NOMO-1 treated with dmso at 0.1 percent for 144 hours (cell line): Measurements from ENCODE around the gene MYO9A.
"Not testable (repeated sequence)": the region's sequence is repeated elsewhere in the genome, so short reads cannot be mapped to it uniquely, and the experiment has no call there.

Source experiments
- DNase-seq: peaks from one replicate; lab custom pipeline; 2025; ENCODE audit not compliant: unreplicated experiment; lab: John Stamatoyannopoulos, UW

Gene MYO9A

GRCh38 chr15:71883447-71883846 lies 234.5 kb downstream of the MYO9A start:
- DNase-seq = no peak

DNA sequence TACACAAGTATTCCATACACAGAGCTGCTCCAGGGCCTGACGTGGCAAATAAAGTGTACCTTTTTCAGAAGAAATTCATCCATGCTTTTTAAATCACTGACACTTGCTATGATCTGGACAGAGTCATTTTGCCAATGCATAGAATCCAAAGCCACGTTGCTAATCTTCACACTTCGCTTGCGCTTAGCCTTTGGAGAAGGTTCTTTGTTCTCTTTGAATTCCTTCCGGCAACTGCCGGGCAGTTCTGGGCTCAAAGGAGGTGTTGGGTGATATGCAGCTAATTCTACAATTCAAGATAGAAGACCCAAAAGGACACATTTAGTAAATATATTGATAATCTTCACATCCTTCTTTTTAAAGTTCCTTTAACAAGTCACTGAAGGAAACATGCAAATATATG lies 237.7 kb downstream of the MYO9A start:
- no peak for DNase-seq

DNA sequence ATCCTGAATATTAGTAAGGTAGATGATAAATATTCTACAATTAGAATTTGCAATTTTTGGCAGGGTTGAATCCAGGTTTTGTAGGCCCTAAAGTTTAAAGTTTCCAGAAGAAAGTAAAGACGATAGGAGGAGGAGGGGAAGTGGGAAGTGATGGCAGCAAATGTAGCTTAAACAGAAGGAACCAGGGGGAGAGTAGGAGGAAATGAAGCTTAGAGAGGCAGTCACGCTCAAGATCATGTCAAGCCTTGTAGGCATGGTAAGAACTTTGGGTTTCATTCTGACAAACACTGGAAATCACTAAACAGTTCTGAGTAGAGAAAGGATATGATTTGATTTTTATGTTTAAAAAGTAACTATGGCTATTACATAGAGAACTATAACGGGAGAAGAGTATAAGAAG lies 243.7 kb downstream of the MYO9A start:
- no peak for DNase-seq

DNA sequence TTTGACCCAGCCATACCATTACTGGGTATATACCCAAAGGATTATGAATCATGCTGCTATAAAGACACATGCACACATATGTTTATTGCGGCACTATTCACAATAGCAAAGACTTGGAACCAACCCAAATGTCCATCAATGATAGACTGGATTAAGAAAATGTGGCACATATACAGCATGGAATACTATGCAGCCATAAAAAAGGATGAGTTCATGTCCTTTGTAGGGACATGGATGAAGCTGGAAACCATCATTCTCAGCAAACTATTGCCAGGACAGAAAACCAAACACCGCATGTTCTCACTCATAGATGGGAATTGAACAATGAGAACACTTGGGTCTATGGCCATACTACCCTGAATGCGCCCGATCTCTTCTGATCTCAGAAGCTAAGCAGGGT lies 259.7 kb downstream of the MYO9A start:
- DNase-seq = not testable (repeated sequence)

DNA sequence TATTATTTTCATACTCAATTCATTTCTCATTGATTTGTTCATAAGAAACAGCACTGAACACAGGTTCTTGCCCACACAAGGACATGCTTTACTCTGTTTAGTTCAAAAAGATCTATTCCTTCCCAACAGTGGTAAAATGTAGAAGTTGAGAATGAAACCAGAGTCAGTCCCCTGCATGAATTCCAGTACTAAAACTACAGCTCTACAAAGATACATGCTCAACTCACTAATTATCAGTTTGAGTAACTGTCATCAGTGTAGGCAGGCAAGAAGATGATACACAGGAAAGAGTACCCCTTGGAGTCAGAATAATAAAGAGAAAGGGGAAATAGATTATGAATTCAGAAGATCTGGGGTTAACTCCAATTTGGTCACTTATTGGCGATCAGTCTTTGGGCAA lies 264.4 kb downstream of the MYO9A start:
- no peak for DNase-seq

- no peak for DNase-seq
These were observed 273.0 kb downstream of the MYO9A start for GRCh38 chr15:71844916-71845315.

GRCh38 chr15:71841563-71841962 lies 276.4 kb downstream of the MYO9A start:
- no peak for DNase-seq

DNA sequence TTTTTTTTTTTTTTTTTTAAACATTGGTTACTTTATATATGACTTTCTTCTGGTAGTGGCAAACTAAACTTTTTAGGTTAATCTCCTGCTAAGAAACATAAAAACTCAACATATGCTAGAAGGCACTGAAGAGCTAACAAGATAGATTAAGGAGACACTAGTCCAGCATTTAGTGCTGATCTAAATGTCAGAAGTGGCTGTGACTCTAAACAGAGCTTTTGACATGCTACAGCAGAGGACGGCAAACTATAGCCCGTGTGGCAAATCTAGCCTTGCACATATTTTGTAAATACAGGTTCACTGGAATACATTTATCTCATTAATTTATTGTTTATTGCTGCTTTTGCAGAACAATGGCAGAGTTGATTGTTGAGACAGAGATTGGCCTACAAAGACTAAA lies 287.0 kb downstream of the MYO9A start:
- no peak for DNase-seq

GRCh38 chr15:71826196-71826595 lies 291.8 kb downstream of the MYO9A start:
- no peak for DNase-seq

DNA sequence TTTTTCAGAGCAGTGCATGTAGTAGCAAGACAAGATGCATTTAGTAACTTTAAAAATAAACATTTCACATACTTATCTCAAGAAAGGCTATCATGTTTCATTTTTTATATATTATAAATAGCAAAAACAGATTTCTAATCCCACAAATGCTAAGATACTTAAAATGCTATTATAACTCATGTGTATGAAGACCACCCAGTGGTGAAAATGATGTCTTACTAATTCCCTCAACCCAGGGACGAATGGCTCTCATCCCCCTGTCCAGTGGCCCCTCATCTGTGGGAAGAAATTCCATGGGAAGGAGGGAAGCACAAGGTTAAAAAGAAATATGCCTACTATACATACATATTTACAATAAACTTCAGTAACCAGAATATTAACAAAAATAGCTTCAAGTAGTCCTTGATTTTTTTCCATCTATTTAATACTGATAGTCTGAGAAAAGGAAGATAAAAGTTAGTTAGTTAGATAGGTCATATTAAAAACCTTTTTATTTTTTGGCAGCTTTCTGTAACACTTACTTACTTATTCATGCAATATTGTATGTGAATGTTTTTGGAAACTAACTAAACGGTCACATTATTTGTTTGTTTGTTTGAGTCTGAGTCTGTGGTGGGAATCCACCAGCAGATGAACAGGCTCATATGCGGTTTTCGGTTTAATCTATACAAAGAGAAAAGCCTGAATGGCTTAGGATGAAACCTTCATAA lies 292.8 kb downstream of the MYO9A start:
- no peak for DNase-seq

DNA sequence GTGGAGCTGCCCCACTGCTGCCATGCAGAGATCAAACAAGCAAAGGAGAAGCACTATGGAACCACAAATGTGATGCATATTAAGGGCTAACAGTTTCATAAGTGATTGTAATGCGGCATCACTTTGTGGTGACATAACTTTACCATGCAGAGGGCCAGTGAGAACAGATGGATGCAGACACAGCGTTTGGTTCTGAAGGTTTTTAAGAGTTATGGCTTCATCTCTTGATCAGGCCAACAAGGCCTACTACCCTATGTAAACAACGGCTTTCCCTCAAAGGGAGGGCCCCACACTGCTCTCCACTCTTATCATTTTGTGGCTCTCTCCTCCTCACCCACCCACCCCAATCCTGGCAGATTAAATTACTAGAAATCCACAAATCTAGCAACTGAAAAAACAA lies 294.1 kb downstream of the MYO9A start:
- DNase-seq = no peak

DNA sequence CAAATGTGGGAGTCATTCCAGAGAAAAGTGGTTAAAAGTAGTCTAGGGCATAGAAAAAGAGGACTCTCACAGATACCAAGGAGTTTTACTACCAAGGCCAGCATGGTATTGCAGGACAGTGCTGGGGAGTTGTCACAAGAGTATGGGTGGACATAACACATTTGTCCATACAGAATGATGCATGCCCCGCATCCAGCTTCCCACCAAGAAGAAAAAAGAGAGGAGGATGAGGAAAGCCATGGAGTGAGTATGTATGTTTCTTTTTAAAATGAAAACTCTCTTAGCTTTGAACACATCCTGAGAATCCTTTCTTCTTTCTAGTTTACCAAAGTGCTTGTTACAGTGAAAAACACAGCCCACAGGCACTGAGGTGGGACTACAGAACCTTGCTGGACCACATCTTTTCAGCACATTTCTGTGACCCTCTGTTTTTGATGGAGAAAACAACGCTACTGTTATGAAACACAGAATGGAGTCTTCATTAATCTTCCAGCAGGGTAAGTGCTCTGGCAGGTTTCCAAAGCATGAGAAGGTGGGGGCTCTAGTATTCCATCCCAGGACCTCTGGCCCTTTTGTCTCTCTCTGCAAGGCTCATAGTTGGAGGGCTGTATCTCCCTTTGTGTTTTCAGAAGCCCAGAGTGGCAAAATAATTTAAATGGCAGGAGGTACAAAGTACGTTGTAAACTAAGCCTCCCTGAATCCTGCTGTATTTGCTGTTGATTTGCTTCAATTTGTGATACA lies 294.9 kb downstream of the MYO9A start:
- DNase-seq = no peak

DNA sequence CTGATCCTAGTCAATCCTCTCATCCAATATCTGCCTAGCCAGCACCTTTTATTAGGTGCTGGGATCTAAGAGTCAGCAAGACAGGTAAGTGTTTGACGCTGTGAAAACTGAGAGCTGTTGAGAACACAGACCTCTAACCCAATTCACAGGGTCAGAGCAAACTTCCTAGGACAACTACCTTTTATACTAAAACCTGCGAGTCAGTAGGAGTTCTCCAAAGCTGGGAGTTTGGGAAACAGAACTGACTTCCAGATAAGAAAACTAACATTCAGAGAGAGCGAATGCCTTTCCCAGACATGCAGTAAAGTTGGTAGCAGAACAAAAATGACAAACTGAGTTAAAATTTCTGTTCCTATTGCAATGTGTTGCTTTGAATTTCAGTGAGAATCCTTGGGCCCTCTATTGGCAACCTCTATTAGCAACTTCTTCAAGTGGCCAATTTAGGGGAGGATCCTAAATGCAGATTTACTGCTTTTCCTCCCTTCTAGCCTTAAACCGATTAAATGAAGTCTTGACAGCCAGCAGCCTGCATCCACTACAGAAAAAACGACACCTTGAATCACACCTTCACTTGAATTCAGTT lies 296.3 kb downstream of the MYO9A start:
- no peak for DNase-seq

GRCh38 chr15:71820127-71820526 lies 297.8 kb downstream of the MYO9A start:
- DNase-seq = no peak

- no peak for DNase-seq
These were observed 300.6 kb downstream of the MYO9A start for GRCh38 chr15:71817351-71817750.

DNA sequence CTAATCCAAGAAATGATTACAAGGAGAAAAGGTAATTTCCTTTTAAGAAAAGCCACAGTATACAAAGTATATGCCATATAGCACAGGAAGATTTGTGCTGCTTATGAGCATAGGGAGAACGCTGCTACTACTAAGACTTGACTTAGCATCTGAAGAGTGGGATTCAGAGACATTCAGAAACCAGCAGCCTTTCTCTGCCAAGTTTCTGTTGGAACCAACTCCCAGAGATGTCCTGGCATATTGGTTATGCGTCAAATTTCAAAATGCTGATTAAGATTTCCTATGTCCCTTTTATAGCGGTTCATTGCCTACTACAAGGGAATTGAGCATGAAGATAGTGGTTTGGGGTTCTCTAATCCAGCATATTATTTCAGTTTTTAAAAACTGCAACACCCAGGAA lies 302.6 kb downstream of the MYO9A start:
- DNase-seq = no peak

DNA sequence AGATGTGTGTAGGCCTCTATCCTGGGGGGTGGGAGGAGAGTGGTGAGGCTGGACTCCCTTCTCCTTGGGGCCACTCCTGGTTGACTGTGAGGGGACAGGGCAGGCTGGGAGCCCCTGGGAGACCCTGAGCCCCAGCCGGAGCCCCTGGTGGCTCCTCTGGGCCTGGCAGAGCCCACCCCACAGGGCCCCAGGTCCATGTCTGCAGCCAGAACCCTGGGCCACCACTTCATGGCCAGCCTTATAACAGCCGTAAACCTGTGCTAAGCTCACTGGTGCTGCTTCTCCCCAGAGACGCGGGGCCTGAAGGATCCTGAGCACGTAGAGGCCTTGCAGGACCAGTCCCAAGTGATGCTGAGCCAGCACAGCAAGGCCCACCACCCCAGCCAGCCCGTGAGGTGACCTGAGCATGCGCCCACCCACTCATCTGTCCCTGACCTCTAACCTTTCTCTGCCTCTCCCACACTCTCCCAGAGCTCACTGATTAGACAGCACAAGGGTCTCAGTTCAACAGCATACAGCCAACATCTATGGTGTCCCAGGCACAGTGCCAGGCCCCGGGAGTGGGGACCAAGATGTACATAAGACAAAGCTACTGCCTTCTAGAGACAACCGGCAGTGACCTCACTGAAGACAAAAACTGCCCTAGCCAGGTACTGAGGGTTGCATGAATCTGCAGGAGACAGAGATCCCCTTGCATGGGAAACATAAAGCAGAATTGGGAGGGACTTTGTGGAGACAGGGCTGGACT lies 304.1 kb downstream of the MYO9A start:
- no peak for DNase-seq

DNA sequence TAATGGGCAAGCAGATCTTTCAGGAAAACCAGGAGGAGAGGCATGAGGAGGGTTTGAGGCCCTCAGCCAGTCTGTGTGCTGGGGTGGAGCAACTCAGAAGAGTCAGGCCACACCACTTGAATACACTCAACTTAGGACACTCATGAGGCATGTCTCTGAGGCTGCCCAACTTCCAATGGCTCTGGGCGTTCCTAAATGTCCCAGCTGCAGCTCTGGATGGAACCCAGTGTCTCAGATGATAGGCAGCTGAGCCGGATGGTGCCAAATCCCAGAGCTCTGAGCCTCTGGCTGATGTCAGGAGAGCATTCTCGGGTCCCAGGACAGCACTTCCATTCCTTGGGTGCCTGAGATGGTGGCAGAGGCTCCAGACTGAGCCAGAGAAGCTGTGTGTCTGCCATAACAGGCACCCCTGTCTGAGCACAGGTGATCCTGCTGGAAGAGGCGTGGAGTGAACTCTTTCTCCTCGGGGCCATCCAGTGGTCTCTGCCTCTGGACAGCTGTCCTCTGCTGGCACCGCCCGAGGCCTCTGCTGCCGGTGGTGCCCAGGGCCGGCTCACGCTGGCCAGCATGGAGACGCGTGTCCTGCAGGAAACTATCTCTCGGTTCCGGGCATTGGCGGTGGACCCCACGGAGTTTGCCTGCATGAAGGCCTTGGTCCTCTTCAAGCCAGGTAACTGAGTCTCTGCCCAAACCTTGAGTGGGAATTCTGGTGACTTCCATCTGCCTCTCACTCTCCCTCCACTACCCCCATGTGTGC lies 304.8 kb downstream of the MYO9A start:
- no peak for DNase-seq

- DNase-seq = no peak
These were observed 305.9 kb downstream of the MYO9A start for GRCh38 chr15:71811752-71812735.
